Smooth muscle cell (in vitro differentiated cells): ENCODE results near the gene PMEL. TPM values are rescaled to one million over a fixed set of nuclear protein-coding genes. Genes with fewer than 3 reads are reported as not detected.

Experiments
- DNase-seq: peaks from one replicate; lab custom pipeline; 2025; ENCODE audit not compliant: unreplicated experiment; lab: John Stamatoyannopoulos, UW
- H2AFZ ChIP-seq: fragments of 200-600 bp; sonication (generic); 2 replicates; pipeline ENCODE4 v1.6.0; 2016; ENCODE audit warnings: antibody characterized with exemption, low read depth, mild to moderate bottlenecking
- H3F3A ChIP-seq: fragments of 200-600 bp; sonication (generic); 2 replicates; pipeline ENCODE4 v1.6.0; 2017; ENCODE audit warnings: antibody characterized with exemption, low read depth
- H3K27ac ChIP-seq: fragments of 200-600 bp; sonication (generic); 2 replicates; pipeline ENCODE4 v1.5.1; 2016; ENCODE audit warnings: low read depth, mild to moderate bottlenecking
- H3K27me3 ChIP-seq: fragments of 200-600 bp; sonication (generic); 2 replicates; pipeline ENCODE4 v1.6.1; 2016; ENCODE audit warnings: low read depth, mild to moderate bottlenecking
- H3K36me3 ChIP-seq: fragments of 200-600 bp; sonication (generic); 2 replicates; pipeline ENCODE4 v1.5.1; 2016; ENCODE audit warnings: low read depth
- H3K4me1 ChIP-seq: fragments of 200-600 bp; sonication (generic); 2 replicates; pipeline ENCODE4 v1.5.1; 2016; ENCODE audit warnings: low read depth
- H3K4me2 ChIP-seq: fragments of 200-600 bp; sonication (generic); 2 replicates; pipeline ENCODE4 v1.6.0; 2016; ENCODE audit warnings: mild to moderate bottlenecking
- H3K4me3 ChIP-seq: fragments of 200-600 bp; sonication (generic); 2 replicates; pipeline ENCODE4 v1.5.1; 2016; ENCODE audit warnings: mild to moderate bottlenecking
- H3K79me2 ChIP-seq: fragments of 200-600 bp; sonication (generic); 2 replicates; pipeline ENCODE4 v1.6.0; 2016; ENCODE audit warnings: low read depth, mild to moderate bottlenecking
- H3K9ac ChIP-seq: fragments of 200-600 bp; sonication (generic); 2 replicates; pipeline ENCODE4 v1.6.0; 2016; ENCODE audit warnings: low read depth
- H3K9me3 ChIP-seq: fragments of 200-600 bp; sonication (generic); replicated peaks from 2 replicates; pipeline ENCODE4 v1.5.1; 2016; ENCODE audit warnings: low read depth
- H4K20me1 ChIP-seq: fragments of 200-600 bp; sonication (generic); 2 replicates; pipeline ENCODE4 v1.6.0; 2016; ENCODE audit warnings: low read depth
- CTCF ChIP-seq: fragments of 200-600 bp; sonication (generic); IDR thresholded peaks from 2 replicates; pipeline ENCODE4 v1.5.1; 2017; ENCODE audit warnings: borderline replicate concordance, mild to moderate bottlenecking, antibody characterized with exemption; ENCODE audit not compliant: insufficient read depth, poor library complexity, severe bottlenecking
- WGBS: methylation state at CpG from one replicate; pipeline ENCODE4 v1.1.7; 2016; ENCODE audit warnings: low lambda C conversion rate; 5-methylcytosine and 5-hydroxymethylcytosine counted together
- polyA plus RNA-seq: library from polyadenylated mRNA; unstranded; fragments of >200 nt; fragmentation: Nextera tagmentation; extraction: Ambion mirVana; gene quantifications from 2 replicates; pipeline ENCODE4 v1.2.1, GENCODE V29; 2016
- total RNA-seq: library from RNA; depleted of rRNA; stranded (reverse); fragments of >200 nt; gene quantifications from 2 replicates; pipeline ENCODE4 v1.2.3, GENCODE V29; 2014

PMEL gene
- total and polyA plus RNA-seq, 2 experiments from 2014 or later = 1.8 to 1.9 TPM

DNA sequence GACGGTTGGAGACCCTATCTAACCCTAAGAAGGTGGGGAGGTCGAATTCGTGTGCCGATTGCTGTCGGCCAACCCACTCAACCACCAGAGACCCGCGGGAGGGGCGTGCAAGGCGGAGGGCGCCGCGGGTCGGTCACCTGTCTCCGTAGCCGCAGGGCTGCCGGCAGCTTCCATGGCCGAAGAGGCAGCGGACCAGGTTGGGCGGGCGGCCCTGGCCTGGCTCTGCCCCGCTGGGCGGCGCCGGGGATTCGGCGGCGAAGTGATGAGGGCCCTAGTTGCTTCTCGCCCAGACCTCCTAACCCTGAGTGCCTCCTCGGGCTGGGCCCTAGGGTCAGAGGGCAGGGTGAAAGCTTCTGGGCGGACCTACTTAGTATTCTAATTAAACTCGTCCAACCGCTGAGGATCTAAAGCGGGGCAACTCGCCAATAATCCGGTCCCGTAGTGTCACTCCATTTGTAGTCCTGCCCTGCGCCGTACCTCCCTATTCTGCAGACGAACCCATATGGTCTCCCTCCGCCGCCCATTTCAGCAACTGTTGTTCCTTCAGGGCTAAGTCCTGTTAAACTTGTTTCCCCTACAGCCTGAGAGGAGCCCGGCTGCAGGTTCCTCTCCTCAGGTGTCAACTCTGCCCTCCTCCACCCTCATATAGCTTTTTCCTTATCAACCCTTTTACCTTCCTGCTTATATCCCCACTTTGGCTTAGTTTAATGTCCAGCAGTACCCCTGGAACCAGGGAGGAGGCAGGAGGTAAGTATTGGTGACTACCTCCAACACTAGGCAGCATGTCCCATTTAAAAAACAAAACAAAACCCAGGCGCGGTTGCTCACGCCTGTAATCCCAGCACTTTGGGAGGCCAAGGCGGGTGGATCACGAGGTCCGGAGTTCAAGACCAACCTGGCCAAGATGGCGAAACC is 38.0 kb downstream of the PMEL start, which contains the start of gene PYM1:
PYM1 (minus strand) TSS at position 307 of the 915 bp plus-strand sequence; CDS start at position 174, 133 bp downstream.
- Histone ChIP-seq H3K9me3 (no peaks in the 10 kb centered on the region), H3K4me2 (peak within 1 kb of the TSS; percentile 90), H3K27ac (peak within 1 kb of the TSS; percentile 86), H3K79me2 (peaks cover 53% of the 10 kb centered on the region), H3F3A (peaks cover 17% of the 10 kb centered on the region), H3K27me3 (no peaks in the 10 kb centered on the region), H2AFZ (peak within 1 kb of the TSS; percentile 87), H3K9ac (peak within 1 kb of the TSS; percentile 90), H3K4me1 (peaks cover 24% of the 10 kb centered on the region), H3K36me3 (no peaks in the 10 kb centered on the region), H4K20me1 (peaks cover 5% of the 10 kb centered on the region), H3K4me3 (peak within 1 kb of the TSS; percentile 82)
- WGBS = 6% methylated on average over 48 of the region's 49 CpGs
- TF ChIP-seq CTCF = no peak
- peak; percentile 32 for DNase-seq

- H4K20me1 ChIP-seq = peaks cover 13% of the 10 kb centered on the region
- peaks cover 62% of the 10 kb centered on the region for H3K79me2 ChIP-seq
- peak overlapping the region; percentile 90 for H3K9ac ChIP-seq
- H3K4me1 ChIP-seq = peaks cover 24% of the 10 kb centered on the region
- WGBS = 2% methylated on average over 42 of the region's 42 CpGs
- no peaks in the 10 kb centered on the region for H3K27me3 ChIP-seq
- peak overlapping the region; percentile 87 for H2AFZ ChIP-seq
- H3K4me3 ChIP-seq = peak overlapping the region; percentile 82
- H3K4me2 ChIP-seq = peak overlapping the region; percentile 90
- TF ChIP-seq CTCF = peak; percentile 86
- no peaks in the 10 kb centered on the region for H3K9me3 ChIP-seq
- H3K36me3 ChIP-seq = no peaks in the 10 kb centered on the region
- peak; percentile 85 for DNase-seq
- peaks cover 17% of the 10 kb centered on the region for H3F3A ChIP-seq
- peak overlapping the region; percentile 86 for H3K27ac ChIP-seq
Measured at GRCh38 chr12:55926738-55927587, 38.9 kb downstream of the PMEL start.

DNA sequence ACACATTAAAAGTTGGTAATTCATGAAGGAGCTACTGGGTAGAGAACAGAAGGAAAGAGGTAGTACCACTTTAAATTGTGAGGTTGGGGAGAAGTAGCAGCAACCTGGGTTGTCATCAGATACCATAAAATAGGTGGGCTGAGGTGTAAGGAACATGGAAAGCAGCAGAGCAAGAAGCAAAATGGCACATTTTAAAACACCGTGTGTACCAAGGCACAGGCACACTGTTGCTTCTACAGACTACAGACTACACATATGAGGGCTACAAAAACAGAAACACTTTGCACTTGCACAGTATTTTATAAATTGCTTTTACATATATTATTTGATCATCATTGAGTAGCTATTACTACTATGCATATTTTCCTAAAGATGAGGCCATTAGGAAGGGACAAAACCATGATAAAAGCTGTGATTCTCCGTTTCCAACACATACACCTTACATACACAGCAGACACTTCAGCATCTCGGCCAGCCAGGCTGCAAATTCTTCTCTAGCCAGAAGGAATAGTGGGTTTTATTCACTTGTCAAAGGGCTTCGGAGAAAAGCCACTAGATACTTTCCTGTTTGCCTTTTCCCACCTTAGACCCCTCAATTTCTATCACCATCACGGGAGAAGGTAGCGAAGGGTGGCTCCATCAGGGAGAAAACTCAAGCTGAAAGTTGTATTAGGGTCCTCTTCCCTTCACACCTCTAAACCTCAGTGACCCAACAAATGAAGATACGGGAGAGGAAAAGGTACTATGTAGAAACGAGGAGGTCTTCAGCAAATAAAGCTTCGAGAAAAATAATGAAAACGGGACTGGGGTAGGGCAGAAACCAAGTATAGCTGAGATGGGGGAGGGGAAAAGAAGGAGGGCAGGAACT is 39.7 kb downstream of the PMEL start:
- peaks cover 21% of the 10 kb centered on the region for H4K20me1 ChIP-seq
- H3K36me3 ChIP-seq = no peaks in the 10 kb centered on the region
- peak overlapping the region; percentile 82 for H3K4me3 ChIP-seq
- H3K4me2 ChIP-seq = peak overlapping the region; percentile 90
- TF ChIP-seq CTCF = no peak
- H3K79me2 ChIP-seq = peaks cover 70% of the 10 kb centered on the region
- DNase-seq = no peak
- H3K4me1 ChIP-seq = peaks cover 19% of the 10 kb centered on the region
- no peaks in the 10 kb centered on the region for H3K9me3 ChIP-seq
- H3K27ac ChIP-seq = peak overlapping the region; percentile 86
- peaks cover 12% of the 10 kb centered on the region for H3F3A ChIP-seq
- 21% methylated on average over 10 of the region's 10 CpGs for WGBS
- H3K9ac ChIP-seq = peak overlapping the region; percentile 90
- H3K27me3 ChIP-seq = no peaks in the 10 kb centered on the region
- peak overlapping the region; percentile 87 for H2AFZ ChIP-seq
